Keratinocyte (primary cell): ENCODE results near the gene JCAD.
A peak's percentile ranks its signal among the peaks of the same experiment; 100 is the strongest.

Experiments
- CTCF ChIP-seq, 3 experiments: IDR thresholded peaks in 1 of 3; conservative IDR thresholded peaks in 1 of 3; optimal IDR thresholded peaks in 1 of 3; 2 replicates in 2 of 3; 3 replicates in 1 of 3; pipeline versions ENCODE3 to v1.5.1; 2011; ENCODE audit warnings: low read length in 3 of 3, mild to moderate bottlenecking in 3 of 3, moderate library complexity in 2 of 3, control low read depth in 1 of 3, inconsistent platforms in 1 of 3; ENCODE audit not compliant: insufficient read depth in 2 of 3; ENCODE audit errors: extremely low read depth in 1 of 3
- EZH2 ChIP-seq: IDR thresholded peaks from one replicate; pipeline ENCODE4 v1.6.1; 2012; ENCODE audit warnings: inconsistent platforms, mild to moderate bottlenecking, low read length, moderate library complexity

DNA sequence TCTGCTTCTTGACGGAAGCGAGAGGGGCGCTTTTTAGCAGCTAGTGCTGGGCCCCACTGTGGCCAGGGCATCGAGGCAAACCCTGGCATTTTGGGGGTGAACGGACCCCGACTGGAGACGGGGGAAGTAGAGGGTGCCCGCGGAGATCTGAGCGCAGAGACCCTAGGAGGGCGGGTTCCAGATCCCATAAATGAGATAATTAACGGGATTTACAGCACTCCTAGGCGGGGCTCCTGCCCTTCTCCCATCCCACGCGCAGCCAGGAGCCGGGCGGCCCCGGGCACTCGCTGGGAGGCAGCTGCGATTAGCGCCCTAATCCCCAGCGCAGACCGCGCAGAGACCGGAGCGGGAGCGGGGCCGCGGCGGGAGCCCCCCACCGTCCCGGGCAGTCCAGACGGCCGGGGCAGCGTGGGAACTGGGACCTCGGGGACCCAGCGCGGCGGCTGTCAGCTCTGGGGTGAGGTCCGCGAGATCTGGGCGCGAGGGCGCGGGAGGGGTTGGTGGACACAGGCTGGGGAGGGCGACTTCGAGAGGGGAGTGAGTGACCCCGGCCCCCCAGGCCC lies 735 bp downstream of the JCAD start:
- TF ChIP-seq CTCF (optimal IDR thresholded peaks at IDR 0.05 in 1 of 3, IDR thresholded peaks at IDR 0.05 in 1 of 3, conservative IDR thresholded peaks at IDR 0.05 in 1 of 3; ENCODE audit: extremely low read depth in 1 of 3, insufficient read depth in 2 of 3, low read length in 3 of 3), result no peak
- peak; percentile 61 for TF ChIP-seq EZH2
